SKM-1 (cell line): ENCODE results near the gene EIF4E2.
"Not testable (repeated sequence)": the region's sequence is repeated elsewhere in the genome, so short reads cannot be mapped to it uniquely, and the experiment has no call there.

Source experiments
- DNase-seq: peaks from one replicate; lab custom pipeline; 2025; ENCODE audit not compliant: unreplicated experiment; lab: John Stamatoyannopoulos, UW

Gene EIF4E2

GRCh38 chr2:232562515-232563151 is 12.1 kb downstream of the EIF4E2 start:
- DNase-seq = no peak

- DNase-seq = no peak
Measured at GRCh38 chr2:232563580-232563979, 13.1 kb downstream of the EIF4E2 start.

GRCh38 chr2:232567721-232568120 is 17.2 kb downstream of the EIF4E2 start:
- DNase-seq = no peak

GRCh38 chr2:232568161-232568560 is 17.7 kb downstream of the EIF4E2 start:
- no peak for DNase-seq

DNA sequence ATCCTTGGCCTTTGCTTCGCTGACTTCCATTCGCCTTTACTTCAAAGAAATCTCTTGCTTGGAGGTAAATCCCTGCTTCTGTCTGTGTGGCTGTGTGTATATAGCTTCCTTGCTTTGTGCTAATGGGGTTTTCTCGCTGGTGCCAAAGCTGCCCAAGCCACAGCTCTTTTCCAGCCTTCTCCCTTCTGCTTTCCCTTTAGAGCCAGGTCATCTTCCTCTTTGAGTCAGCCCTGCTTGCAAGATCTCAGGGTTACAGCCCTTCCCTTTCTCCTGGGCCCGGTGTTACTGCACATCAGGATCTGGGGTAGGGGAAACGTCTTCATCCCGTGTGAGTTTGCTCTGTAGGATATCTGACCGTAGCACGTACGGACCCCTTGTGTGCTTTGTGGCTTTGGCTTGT is 19.1 kb downstream of the EIF4E2 start:
- DNase-seq = no peak

DNA sequence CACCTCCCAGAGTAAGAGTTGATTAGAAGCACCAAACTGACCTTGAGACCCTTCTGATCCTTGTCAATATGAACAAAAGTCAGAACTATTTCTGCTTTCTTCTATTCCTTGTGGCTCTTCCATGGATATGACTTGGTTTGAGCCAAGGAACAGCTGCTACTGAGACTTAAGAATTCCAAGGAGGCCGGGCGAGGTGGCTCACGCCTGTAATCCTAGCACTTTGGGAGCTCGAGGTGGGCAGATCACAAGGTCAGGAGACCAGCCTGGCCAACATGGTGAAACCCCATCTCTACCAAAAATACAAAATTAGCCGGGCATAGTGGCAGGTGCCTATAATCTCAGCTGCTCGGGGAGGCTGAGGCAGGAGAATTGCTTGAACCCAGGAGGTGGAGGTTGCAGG is 20.0 kb downstream of the EIF4E2 start:
- not testable (repeated sequence) for DNase-seq

DNA sequence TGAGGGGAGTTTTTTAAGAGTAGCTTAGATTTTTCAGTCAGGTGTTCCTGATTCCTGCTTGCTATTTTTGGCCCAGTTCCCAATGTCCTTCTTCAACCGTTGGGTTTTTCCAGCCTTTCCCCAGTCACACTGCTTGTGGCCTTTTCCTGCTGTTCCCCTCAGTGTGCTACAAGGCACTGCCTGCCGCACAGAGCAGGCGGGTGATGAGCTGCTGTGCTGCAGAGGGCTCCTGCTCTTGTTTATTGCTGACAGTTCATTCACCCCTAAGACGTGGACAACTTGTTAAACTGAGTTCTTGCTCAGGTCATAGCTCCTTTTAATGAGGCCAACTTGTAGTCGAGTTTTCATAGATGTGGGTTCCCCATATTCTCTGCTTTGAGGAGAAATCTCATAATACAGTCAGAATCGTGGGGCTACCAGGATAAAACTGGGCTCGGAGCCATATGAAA is 20.6 kb downstream of the EIF4E2 start:
- DNase-seq = no peak

- no peak for DNase-seq
Measured at GRCh38 chr2:232573042-232573441, 22.6 kb downstream of the EIF4E2 start.

GRCh38 chr2:232573771-232574435 is 23.4 kb downstream of the EIF4E2 start:
- DNase-seq = no peak

GRCh38 chr2:232574674-232575403 is 24.4 kb downstream of the EIF4E2 start:
- no peak for DNase-seq

DNA sequence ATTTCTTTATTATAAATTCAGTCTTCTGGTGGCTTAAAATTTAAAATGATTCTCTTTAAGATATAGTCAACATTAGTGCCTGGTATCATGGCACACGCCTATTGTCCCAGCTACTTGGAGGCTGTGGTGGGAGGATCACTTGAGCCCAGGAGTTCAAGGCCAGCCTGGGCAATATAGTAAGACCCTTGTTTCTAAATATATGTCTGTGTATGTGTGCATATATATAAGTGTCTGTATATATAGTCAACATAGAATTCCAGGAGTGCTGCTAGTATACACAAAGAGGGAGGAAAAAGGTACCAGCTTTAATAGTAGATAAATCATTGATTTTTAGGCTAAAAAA is 24.9 kb downstream of the EIF4E2 start:
- no peak for DNase-seq

DNA sequence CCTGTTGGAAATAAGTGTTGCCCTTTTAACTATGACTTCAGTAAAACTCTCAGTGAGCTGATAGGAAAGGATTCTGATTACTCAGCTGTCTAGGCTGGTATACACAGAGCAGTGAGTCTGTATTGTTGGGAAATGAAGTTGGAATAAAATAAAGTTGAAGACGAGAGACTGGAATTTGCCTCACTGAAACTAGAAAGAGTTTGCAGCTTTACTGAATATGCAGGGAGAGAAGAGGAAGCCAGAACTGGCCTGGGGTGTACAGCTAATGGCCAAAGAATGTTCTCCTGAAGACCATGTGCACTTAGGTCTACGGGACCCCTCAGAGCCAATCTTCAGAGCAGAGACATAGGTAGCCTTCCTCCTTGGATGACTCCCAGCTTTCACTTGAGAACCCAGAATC is 26.5 kb downstream of the EIF4E2 start:
- DNase-seq = no peak

DNA sequence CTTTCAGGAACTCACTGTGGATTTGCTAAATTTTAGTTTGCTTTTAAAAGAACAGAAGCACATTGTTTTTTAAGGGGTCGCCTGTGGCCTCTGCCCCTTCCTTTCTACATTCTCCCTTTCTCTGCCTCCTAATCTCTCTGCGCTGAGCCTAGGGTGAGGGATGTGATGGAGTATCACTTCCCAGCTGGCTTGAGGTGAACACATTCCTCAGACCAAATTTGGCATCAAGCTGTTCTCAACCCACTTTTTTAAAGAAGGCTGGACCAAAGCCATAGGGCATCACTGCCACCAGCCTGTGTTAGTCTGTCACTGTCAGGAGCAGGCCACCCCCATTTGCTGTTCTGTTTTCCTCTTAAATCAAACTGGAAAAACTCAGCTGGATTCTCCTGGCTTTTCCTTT is 27.4 kb downstream of the EIF4E2 start:
- DNase-seq = no peak

- DNase-seq = no peak
Measured at GRCh38 chr2:232578626-232579025, 28.1 kb downstream of the EIF4E2 start.

DNA sequence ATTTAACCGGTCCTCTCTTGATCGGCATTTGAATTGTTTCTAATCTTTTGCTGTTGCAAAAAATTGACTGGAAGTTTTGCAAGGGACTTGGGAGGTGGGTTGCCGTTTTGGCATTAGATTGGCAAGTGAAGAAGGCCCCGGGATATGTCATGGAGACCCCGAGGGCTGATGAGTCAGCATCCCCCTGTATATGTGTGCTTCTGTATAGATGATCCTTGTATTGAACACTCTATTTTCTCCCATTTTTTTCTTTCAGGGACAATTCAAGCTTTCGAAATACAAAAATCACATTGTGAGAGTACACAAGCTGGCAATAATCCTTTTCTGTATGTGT is 30.1 kb downstream of the EIF4E2 start:
- no peak for DNase-seq

DNA sequence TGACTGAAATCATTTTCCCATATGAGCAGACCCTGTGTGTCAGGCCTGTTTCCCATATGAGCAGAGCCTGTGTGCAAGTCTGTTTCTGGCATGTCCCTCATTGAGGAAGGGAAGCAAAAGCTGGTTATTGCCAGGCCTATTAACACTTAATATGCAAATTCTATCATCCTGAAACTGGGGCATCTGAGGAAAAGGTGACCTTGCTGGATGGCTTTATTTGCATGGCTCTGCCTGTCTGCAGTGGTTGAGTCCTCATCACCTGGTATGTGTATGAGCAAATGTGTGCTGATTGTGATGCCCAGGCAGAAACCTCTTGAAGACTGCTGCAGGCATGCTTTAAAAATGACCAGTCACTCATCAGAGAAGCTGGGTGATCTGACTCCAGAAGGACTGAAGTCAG is 31.2 kb downstream of the EIF4E2 start:
- DNase-seq = no peak

- no peak for DNase-seq
Measured at GRCh38 chr2:232584238-232584637, 33.7 kb downstream of the EIF4E2 start.

GRCh38 chr2:232586943-232587505 is 36.5 kb downstream of the EIF4E2 start:
- no peak for DNase-seq

DNA sequence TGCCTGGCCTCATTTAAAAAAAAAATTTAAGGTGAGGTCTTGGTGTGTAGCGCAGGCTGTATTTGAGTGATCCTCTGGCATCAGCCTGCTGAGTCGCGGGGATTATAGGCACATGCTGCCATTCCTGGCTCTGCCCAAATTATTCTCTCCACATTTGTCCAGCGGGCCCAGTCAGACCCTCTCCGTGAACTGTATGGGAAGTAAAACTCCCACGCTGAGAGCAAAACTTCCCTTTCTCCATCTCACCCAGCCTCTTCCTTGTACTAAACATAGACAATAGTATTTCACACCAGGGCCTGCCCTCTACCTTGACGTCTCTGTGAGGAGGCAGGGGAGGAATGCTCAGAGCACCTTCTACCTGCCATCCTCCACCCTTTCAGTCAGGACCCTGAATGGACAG is 37.0 kb downstream of the EIF4E2 start:
- DNase-seq = no peak

DNA sequence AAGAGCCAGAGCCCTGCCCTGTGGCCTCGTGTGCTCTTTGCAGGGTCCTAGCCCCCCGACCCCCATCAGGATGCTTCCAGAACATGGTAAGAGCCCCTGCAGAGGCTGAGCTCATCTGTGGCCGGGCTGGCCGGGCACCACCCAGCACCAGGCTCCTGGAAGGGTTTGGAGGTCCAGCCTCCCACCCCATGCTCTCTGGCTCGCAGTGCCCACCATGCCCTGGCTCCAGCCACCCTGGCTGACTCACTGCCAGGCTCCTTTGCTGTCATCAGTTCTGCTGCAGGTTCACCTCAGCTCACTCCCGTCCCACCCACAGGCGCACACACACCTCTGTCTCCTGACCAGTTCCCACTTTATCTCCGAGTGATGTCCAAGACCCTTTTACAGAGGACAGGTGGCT is 37.5 kb downstream of the EIF4E2 start:
- DNase-seq = no peak

DNA sequence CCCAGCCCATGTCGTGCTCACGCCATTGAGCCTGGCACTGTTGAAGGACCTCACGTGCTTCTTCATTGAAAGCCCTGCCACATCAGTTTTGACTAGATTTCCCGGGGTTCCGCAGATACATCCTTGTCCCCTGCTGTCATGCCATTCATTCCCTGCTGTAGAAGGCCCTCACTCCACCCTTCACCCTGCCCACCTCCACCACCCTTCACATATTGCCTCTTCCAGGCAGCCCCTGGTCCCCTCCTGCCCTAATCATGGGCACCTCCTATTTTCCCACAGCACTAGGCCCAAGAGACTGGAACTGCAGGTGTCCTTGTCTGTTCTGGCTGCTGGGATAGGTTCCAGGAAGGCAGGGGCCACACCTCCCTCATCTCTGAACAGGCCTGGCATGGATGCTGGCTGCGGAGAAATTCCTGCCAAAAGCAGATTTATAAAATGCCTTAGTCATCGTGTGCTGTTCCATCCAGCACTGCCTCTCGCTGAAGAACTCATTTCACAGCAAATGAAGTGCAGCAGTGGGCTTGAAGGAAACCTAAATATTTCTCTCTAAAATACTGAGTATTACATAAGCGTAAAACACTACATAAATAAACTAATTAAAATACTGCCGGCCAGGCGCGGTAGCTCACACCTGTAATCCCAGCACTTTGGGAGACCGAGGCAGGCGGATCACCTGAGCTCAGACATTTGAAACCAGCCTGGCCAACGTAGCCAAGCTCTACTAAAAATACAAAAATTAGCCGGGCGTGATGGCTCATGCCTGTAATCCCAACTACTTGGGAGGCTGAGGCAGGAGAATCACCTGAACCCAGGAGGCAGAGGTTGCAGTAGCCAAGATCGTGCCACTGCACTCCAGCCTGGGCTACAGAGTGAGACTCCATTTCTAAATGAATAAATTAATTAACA is 38.4 kb downstream of the EIF4E2 start:
- DNase-seq = no peak
